ENCODE data around the gene STAT4.

Gene STAT4

DNA sequence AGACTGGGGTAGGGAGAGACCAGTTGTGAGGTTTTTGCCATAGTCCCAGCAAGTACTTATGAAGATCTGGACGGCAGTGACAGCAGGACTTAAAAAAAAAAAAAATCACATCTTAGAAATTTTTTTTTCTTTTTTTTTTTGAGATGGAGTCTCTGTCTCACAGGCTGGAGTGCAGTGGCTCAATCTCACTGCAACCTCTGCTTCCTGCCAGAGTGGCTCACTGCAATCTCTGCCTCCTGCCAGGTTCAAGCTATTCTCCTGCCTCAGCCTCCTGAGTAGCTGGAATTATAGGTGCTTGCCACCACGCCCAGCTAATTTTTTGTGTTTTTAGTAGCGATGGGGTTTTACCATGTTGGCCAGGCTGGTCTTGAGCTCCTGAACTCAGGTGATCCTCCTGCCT lies 22.4 kb upstream of the STAT4 start:
- DNase-seq (ENCODE audit: low read depth): no peak

DNA sequence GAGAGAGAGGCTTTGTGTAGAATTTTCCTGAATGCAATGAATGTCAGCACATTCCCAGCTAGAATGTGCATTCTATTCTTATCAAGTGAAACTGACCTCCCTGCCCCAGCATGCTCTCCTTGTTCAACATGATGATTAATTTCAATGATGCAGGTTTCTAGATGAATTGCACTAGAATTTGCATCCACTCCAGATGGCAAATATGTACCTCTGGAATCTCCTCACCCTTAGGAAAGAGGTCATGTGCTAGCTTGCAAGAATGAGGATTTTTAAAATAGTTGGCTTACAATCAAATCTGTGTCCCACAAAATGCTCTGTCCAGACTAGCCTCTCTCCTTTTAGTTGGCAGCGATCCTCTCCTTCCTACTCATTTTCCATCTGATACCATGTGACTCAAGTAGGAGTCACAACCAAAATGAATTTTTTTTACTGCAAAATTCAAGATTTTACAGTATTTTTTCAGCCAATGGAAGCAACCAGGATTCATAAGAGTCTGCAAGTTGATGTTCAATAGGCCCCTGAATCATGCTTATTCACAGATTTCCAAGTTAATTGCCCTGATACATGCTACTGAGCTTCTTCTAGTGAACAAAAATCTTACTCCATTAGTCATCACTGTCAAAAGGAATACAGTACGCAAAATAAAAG lies 21.0 kb upstream of the STAT4 start:
- DNase-seq (ENCODE audit: low read depth): no peak

DNA sequence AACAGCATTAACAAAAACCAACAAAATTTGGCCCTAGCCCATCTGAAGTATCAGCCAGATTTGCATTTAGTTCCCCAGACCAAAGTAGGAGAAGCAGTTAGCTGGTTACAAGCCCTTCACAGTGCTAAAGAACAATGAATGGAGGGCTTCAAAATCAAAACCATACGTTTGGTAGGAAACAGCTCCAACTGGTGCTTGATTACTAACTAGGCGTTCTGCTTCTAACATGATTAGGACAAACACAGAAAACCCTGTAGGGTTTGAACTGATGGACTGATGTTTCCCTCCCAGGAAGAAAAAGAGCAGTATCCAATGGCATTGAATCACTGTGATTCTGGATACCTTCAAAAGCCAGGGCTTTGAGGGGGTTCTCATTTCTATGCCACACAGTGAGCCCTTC lies 20.5 kb upstream of the STAT4 start:
- DNase-seq (ENCODE audit: low read depth): no peak

DNA sequence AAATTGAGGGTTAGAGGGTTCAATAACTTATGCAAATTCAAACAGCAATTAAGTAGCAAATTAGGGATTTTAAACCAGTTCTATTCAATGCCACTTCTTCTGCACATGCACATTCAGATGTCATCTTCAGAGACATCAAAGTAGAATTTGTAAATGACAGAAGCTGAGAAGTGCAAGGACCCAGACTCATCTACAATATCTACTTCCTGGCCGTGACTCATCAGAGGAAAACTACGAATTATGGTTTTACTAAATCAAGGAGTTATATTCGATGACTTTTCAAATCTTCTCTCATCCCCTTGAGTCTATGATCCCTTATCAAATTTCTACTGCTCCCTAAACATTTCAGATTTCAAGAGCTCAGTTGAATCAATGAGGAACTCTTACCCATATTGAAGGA lies 20.0 kb upstream of the STAT4 start:
- no peak for DNase-seq (ENCODE audit: low read depth)

DNA sequence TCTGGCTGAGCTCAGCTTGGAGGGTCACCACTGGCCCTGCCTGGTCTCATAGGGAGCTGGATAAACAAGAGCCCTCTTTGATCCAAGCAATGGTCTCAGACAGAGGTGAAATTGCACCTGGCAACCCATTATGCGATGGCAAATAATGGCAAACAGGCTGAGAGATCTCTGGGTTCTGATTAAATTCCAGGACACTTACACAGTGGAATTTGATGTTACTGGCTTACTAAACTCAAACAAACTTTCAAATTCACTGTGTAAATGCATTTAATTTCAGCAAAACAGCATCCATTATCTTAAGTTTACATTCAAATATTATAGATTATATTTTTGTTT lies 19.5 kb upstream of the STAT4 start:
- no peak for DNase-seq (ENCODE audit: low read depth)

DNA sequence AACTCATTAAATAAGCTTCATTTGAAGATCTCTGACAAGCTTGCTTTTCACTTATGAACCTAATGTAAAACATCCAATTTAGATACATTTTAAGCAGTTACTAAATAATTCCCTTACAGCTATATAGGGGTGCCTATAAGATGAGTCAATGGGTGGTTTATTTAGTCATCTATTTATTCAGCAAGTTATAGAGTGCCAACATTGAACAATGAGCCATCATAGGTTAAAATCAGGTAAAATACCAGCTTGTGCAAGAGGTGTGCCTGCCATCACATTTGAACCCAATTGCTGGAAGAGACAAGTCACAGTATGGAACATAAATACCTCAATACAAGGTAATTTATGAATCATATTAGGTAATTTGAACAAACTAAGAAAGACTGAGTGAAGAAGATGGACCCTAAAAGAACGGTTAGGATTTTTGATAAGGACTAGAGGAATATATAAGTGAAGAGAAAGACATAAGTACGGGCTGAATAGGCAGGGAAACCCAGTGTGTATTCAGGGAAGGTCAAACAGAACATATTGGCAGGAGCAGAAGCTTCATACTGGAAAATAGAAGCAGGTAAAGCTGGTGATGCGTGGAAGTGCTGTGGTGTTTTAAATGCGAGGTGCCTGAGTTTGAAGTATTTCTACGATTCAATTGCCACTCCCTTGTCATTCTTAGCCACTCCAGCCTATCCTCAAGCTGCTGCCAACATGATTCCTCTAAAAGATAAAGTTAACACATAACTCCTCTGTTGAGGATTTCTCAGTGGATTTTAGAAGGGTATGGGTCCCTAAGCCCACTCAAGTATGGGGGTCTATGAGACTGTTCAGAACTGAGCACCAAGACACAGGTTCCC lies 18.9 kb upstream of the STAT4 start:
- no peak for DNase-seq (ENCODE audit: low read depth)

DNA sequence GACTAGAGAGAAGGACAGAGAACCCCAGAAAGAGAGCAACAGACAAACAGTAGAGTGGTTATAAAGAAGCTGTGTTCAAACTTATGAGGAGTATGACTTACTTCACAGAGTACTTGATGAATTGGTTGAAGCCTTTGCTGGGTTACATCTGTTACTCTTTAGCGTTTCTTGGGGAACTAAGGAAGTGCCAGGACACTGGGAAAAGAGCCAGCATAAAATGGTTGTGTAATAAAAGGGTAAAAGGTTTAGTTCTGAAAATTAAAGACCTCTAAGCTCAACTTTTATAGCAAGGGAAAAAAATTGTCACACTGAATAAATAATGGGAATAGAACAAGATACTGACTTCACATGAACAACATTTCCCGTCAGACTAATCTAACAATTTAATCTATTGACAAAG lies 17.0 kb upstream of the STAT4 start:
- DNase-seq (ENCODE audit: low read depth): no peak

DNA sequence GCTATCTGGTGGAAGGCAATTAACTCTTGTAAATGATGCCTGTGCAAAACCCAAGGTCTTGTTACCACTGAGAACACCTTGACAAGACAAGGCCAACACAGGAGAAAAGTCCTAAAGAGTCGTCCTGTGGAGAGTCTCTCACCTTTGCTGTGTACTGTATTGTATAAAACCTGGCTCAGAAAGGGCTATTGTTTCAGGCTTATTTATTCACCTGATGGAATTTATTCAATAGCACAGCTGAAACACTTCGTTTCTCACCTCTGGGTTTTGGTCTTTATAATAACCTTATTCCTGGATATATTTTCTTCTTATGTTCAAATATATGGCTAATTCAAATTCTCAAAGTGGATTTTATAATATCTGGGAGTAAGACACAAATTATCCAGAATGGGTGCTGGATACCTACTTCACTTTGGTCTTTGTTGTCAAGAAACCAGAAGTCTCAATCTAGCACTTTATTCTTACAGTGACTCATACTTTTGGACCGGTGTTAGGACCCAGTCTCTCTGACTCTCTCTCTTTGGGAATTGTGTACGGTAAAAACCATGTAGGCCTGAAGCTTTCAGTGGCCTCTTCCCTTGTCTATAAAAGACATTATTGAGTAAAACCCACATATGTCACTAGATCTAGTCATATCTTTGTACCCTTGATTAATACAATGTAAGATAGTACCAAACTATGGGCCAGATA lies 16.1 kb upstream of the STAT4 start:
- DNase-seq (ENCODE audit: low read depth): no peak

DNA sequence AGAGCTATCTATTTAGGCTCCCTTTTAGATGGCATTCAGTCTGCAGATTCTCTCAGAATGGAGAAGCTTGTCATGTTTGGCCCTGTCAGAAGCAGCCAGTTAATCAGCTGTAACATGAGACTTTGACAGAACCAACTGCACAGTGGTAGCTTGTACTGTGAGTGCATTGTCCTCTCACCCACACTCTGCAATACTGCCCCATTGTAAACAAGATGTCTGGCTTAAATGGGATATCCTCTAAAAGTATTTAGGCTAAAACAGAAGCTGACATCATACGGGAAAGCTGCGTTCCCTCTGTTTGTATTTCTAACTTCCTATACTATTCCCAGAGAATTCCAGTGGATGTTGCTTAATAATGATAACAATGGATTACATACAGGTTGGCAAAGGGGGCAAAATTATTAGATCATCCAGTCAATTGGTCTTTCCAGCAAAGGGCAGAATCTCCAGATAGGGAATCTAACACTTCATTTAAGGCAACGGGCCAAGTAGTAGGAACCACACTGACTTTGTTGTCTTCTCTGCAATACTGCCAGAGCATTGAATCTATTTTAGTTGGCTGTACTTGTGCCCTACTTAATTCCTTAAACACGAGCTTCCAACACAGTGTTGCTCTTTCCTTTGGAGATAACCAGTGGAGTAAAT lies 15.4 kb upstream of the STAT4 start:
- DNase-seq (ENCODE audit: low read depth): no peak

DNA sequence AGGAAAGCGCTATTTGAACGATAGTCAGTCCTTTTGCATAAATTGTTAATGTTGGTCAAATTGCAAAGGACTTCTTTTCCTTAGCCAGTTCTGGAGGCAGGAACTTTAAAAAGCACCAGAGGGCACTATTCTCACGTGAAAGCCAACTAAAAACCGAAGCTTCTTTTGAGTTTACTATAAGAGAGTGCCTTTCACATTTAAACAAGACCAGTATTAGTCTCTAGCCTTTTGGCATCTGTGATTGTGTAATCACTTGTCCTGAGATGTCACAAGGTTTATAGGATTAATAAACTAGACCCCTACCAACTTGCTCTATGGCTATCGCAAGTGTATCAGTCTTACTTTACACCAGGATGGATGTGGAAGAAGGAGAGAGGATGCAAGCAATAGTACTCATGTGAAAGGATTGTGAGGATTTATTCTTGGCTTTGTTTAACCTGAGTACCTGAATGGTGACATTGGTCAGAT lies 14.4 kb upstream of the STAT4 start:
- no peak for DNase-seq (ENCODE audit: low read depth)

DNA sequence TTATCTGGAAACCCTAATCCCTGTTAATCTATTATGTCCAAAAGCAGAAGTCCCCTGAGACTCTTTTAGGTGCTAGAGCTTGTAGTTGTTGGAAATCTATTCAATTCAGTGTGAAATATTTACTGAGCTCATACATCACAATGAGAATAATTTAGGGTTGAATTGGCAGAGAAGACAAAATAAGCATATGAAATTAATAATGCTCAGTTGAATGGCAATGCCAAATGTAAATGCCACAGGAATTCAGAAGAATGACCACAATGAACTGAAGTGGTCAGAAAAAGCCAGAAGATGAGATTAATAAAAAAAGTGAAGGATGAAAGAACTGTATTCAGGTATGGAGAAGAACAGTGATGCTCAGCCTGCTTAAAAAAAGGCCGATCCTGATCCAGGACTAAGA lies 8.0 kb upstream of the STAT4 start:
- no peak for DNase-seq (ENCODE audit: low read depth)

DNA sequence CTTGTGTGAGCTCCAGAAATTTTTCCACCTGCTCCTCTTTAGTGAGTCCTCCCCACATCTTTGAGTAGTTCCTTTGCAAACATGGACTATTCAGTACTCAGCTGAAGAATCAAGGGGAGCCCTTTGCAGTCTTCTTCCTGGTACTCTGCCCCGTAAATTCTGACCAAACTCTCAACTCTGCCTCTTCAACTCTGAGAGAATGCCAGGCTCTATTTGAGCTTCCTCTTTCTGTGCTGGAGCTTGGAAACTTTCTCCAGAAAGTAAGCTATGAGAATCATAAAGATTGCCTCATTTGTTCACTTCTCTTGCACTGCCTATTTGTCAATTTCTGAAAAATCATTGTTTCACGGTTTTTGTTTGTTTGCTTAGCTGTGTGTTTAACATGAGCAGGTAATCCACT lies 7.4 kb upstream of the STAT4 start:
- DNase-seq (ENCODE audit: low read depth): no peak

DNA sequence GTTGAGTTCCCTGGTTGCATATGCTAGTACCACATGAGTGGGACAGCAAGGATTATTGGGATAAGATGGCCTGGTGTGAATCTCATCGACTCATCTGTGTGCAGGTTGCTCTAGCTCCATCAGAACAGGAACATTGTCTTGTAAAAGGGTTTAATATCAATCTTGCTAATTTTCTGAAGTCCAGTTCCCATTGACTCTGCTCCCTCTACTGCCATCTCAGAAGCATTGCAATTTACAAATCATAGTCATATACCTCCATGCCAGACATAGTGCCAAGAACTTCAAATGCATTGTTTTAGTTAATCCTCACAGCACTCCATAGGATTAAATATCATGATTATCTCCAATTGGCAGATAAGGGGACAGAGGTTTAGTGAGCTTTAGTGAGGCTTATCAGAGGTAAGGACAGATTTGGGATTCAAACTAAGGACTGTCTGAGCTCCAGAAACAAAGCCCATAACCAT lies 4.8 kb upstream of the STAT4 start:
- no peak for DNase-seq (ENCODE audit: low read depth)

DNA sequence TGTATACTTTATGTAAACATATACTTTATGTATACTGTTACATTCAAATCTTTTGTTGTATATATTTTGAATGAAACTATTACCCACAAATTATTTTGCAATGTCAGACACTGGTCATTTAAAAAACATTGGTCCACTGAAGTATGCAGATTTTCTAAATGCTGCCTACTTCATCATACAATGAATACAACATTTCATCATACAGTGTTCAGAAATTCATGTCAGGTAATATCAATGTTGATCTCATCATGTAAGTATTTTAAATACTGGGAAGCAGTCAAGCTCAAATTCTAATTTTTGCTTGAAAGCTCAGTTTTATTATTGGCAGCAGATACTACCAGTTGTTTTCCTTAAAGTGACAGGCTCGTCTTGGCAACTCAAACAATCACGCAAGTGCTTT lies 2.9 kb upstream of the STAT4 start:
- no peak for DNase-seq (ENCODE audit: low read depth)

DNA sequence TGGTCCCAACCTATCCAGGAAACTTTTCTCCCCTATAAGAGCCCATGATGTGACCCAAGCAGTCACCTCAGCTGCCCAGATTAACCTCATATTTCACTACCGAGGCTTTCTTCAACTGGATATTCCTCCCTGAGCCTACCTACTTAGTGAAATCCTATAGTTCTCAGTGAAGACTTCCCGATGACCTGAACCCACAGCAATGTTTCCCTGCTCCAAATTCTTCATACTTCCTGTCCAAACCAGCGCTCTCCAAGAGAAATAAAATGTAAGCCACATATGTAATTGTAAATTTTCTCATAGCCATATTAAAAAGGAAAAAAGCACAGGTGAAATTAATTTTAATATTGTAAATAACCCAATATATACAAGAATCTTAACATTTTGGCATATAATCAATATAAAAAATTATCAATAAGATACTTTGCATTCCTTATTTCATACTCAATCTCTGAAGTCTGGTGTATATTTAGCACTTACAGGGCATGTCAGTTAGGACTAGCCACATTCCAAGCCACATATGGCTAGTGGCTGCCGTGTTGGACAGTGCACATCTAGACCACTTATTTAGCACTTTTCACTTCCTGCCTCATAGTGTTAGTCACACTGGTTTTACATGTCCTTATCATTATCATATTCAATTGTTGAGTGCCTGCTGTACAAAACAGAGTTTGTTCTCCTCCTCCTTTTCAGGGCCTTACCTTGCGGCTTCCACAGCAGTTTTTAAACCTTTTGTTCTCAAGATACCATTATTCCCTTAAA lies 1.9 kb upstream of the STAT4 start:
- DNase-seq (ENCODE audit: low read depth): no peak

DNA sequence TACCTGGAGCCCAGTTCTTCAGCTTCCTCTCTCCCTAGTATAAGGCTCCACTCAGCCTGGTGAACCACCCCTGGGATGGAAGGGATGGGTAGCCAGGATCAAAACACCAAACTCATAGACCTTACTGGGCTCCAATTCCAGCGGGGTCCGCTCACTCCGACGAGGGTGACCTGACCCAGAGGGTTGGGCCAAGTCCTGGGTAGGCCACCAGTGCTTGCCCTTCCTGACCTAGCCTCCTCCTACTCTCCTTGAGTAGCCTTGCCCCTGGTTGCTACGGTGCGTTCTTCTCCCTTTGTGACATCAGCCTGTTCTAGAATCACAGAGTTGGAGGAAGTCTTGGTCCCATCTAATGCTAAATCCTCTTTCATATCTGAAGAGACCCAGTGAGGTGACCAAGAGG lies 537 bp upstream of the STAT4 start:
- no peak for DNase-seq (ENCODE audit: low read depth)

DNA sequence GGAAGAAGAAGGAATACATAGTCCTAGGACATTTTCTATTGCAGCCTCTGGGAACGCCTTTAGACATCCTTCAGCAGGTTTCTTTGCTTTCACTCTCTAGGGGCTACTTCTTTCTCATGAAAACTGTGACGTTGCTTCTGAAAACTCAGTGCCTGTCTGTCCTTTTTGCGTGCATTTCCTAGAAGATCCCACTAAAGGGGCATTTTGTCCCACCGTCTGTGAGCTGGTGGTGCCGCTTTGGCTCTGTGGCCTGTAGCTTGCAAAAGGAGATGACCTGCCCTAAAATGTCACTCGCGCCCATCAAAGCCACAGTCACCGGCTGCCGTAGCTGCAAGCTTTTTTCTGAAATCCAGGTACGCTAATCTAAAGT lies 579 bp downstream of the STAT4 start:
- no peak for DNase-seq (ENCODE audit: low read depth)

DNA sequence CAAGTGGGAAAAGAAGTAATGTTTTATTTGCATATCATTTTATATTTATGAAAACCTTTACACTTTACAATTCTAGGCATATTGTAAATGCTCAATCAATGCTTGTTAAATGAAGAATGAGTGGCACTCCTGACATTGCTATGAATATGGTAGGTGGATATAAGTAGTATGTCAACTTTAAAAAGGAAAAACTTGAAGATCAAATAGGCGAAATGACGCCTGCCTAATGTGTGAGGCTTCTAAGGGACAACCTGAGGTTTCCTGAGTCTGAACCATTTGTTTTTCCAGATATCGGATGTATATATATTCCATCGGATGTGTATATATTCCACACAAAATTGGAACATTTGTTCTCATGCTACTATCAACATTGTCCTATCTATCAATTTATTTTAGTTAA lies 1.4 kb downstream of the STAT4 start:
- DNase-seq (ENCODE audit: low read depth): no peak

DNA sequence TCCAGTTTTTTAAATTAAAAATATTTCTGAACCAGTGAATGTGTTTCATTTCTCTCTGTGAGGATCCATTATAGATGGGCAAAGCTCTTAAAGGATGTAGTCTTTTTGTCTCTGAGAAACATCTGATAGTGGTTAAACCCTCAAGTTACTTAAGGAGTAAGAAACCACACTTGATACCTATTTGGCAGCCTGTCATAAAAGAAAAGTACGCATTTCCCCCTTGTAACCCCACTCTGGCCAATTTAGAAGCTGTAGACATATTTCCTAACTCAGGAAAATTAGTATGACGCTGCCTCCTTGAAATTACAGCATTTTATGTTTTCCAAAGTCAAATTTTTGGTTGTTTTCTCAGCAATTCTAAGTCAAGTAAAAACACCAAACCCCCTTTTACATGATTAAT lies 2.0 kb downstream of the STAT4 start:
- DNase-seq (ENCODE audit: low read depth): no peak

DNA sequence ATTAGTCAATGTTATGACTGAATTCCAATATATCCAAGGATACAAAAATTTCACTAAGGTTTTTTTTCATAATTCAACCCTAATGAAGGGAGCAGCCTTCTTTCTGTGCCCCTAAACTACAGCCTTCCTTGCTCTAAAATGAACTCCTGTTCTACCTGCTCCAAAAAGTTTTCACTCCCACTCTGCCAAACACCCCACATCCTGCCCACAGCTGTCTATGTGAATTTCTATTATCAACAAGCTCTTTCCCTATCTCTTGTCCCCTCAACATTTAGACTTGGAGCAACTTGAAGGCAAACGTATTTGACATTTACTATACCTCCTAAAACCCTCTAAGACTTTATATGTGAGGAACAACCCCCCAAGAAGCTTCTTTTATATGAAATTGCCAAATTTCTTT lies 2.5 kb downstream of the STAT4 start:
- no peak for DNase-seq (ENCODE audit: low read depth)

DNA sequence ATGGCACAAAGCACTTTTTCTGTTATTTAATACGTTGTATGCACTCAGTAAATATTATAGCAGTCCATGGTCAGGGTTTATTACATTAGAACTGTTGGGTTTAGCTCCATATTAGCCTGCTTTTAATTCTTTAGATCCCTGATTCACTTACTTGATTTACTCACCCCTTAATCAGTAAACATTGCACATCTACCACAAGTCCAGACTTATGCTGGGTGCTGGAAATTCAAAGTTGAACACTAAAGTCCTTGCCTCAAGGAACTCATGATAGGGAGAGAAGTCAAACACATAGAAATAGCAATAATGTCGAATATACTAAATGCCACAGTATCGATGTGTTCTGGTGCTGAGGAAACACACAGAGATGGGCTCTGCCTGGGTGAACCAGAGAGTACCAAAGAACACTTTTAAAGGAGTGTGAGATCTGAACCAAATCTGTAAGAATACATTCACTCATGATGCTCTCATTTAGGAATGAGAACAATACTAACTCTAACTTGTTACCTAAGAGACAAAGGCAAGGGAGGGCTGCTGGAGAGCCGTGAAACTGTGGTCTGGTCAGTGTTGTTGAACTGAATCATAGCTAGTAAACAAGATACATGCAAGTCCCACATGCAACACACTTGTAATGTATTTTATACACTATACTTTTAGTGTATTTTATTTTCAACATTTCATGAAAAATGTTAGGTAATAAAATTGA lies 4.9 kb downstream of the STAT4 start:
- DNase-seq (ENCODE audit: low read depth): no peak
